GM19438 (cell line): ENCODE data around the gene POM121L12.

Experiments used
- ATAC-seq: cut with Tn5 transposase; IDR thresholded peaks from one replicate; pipeline ENCODE4 v1.9.1; 2021; ENCODE audit warnings: low read depth; ENCODE audit not compliant: unreplicated experiment

POM121L12 gene

GRCh38 chr7:53035499-53036412 is at the start of gene POM121L12:
TSS of gene POM121L12 (plus strand) at chr7:53035633. CDS start at chr7:53035672, 39 bp downstream.
- ATAC-seq, result no peak

- ATAC-seq, result no peak
Measured at GRCh38 chr7:52992001-52992400, 43.4 kb upstream of the POM121L12 start.

- no peak for ATAC-seq
Measured at GRCh38 chr7:52992479-52993162, 42.8 kb upstream of the POM121L12 start.

GRCh38 chr7:52995676-52996075 is 39.8 kb upstream of the POM121L12 start:
- no peak for ATAC-seq

- ATAC-seq, result no peak
Measured at GRCh38 chr7:53001221-53001620, 34.2 kb upstream of the POM121L12 start.

GRCh38 chr7:53002389-53002788 is 33.0 kb upstream of the POM121L12 start:
- ATAC-seq, result no peak

GRCh38 chr7:53003653-53004445 is 31.6 kb upstream of the POM121L12 start:
- no peak for ATAC-seq

GRCh38 chr7:53013925-53014324 is 21.5 kb upstream of the POM121L12 start:
- ATAC-seq, result no peak

GRCh38 chr7:53015463-53015862 is 20.0 kb upstream of the POM121L12 start:
- ATAC-seq, result no peak

GRCh38 chr7:53022893-53023292 is 12.5 kb upstream of the POM121L12 start:
- no peak for ATAC-seq

- ATAC-seq, result no peak
Measured at GRCh38 chr7:53048638-53049037, 13.2 kb downstream of the POM121L12 start.

- no peak for ATAC-seq
Measured at GRCh38 chr7:53050433-53050832, 15.0 kb downstream of the POM121L12 start.

- ATAC-seq, result no peak
Measured at GRCh38 chr7:53059591-53059990, 24.2 kb downstream of the POM121L12 start.

- ATAC-seq, result no peak
Measured at GRCh38 chr7:53060066-53060465, 24.6 kb downstream of the POM121L12 start.

GRCh38 chr7:53062796-53063195 is 27.4 kb downstream of the POM121L12 start:
- no peak for ATAC-seq

- no peak for ATAC-seq
Measured at GRCh38 chr7:53068673-53069072, 33.2 kb downstream of the POM121L12 start.

- ATAC-seq, result no peak
Measured at GRCh38 chr7:53070883-53071282, 35.5 kb downstream of the POM121L12 start.
